Glutamatergic neuron (in vitro differentiated cells): Measurements from ENCODE around the gene DRAXIN. TPM values are rescaled to one million over a fixed set of nuclear protein-coding genes. Genes with fewer than 3 reads are reported as not detected.

Experiments
- DNase-seq: peaks from one replicate; pipeline ENCODE4 v3.0.0; 2022
- H3K27ac Mint-ChIP-seq: one replicate; pipeline ENCODE4 v1.8.0; 2020; ENCODE audit warnings: mild to moderate bottlenecking, mixed read lengths, inconsistent platforms; ENCODE audit not compliant: unreplicated experiment
- H3K27me3 Mint-ChIP-seq: one replicate; pipeline ENCODE4 v1.8.0; 2020; ENCODE audit warnings: mild to moderate bottlenecking, moderate library complexity, mixed read lengths, inconsistent platforms; ENCODE audit not compliant: unreplicated experiment
- H3K36me3 Mint-ChIP-seq: one replicate; pipeline ENCODE4 v1.8.0; 2020; ENCODE audit warnings: mild to moderate bottlenecking, mixed read lengths, inconsistent platforms; ENCODE audit not compliant: unreplicated experiment
- H3K4me1 Mint-ChIP-seq: one replicate; pipeline ENCODE4 v1.8.0; 2020; ENCODE audit warnings: mild to moderate bottlenecking, low read depth, mixed read lengths, inconsistent platforms; ENCODE audit not compliant: unreplicated experiment
- H3K4me3 Mint-ChIP-seq: one replicate; pipeline ENCODE4 v1.8.0; 2020; ENCODE audit warnings: mild to moderate bottlenecking, mixed read lengths, inconsistent platforms; ENCODE audit not compliant: unreplicated experiment
- H3K9me3 Mint-ChIP-seq: one replicate; pipeline ENCODE4 v1.8.0; 2020; ENCODE audit warnings: mild to moderate bottlenecking, moderate library complexity, mixed read lengths, inconsistent platforms; ENCODE audit not compliant: unreplicated experiment
- total RNA-seq: library from RNA; stranded (reverse); fragmentation: NEBNext Ultra II Directional; extraction: Animal tissue kit (Norgen Biotek cat#: 25700); gene quantifications from one replicate; pipeline ENCODE4 v1.2.1, GENCODE V29; 2021; ENCODE audit not compliant: unreplicated experiment
- TF ChIP-seq, protein P1 (sequence below): fragments of 200-600 bp; sonication (generic); IDR thresholded peaks from one replicate; pipeline ENCODE4 v1.5.0; 2021; ENCODE audit not compliant: partially characterized antibody, unreplicated experiment

The DRAXIN gene
- total RNA-seq, 1 donor from 2014 or later: 111 TPM

DNA sequence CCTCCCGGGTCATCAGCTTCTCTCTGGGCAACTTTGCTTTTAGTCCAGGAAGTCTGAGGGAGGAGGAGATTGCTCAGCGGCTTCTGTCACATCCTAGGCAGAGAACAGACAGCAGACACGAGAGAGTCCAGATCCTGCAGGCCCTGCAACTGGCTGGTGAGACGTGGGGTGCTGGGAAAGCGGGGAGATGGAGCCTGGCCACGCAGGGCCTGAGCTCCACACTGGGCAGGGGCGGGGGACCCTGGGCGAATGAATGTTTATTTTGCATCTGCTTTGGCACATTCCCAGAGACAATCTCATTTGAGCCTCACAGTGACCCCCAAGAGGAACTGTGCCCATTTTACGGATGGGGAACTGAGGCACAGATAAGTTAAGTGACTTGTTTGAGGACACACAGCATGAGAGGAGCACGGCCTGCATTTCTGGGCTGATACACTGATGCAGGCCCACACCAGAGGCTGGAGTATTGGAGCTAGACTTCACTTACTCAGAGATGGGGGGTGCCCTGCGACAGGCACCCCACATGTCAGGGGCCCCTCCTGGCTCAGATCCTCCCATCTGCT lies 80.1 kb downstream of the DRAXIN start:
- no peaks in the 10 kb centered on the region for H3K36me3 Mint-ChIP-seq
- TF ChIP-seq, protein P1, sequence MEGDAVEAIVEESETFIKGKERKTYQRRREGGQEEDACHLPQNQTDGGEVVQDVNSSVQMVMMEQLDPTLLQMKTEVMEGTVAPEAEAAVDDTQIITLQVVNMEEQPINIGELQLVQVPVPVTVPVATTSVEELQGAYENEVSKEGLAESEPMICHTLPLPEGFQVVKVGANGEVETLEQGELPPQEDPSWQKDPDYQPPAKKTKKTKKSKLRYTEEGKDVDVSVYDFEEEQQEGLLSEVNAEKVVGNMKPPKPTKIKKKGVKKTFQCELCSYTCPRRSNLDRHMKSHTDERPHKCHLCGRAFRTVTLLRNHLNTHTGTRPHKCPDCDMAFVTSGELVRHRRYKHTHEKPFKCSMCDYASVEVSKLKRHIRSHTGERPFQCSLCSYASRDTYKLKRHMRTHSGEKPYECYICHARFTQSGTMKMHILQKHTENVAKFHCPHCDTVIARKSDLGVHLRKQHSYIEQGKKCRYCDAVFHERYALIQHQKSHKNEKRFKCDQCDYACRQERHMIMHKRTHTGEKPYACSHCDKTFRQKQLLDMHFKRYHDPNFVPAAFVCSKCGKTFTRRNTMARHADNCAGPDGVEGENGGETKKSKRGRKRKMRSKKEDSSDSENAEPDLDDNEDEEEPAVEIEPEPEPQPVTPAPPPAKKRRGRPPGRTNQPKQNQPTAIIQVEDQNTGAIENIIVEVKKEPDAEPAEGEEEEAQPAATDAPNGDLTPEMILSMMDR: no peak
- peaks cover 1% of the 10 kb centered on the region for H3K9me3 Mint-ChIP-seq
- H3K4me3 Mint-ChIP-seq: no peak overlapping the region
- no peak for DNase-seq
- H3K4me1 Mint-ChIP-seq: peaks cover 3% of the 10 kb centered on the region
- H3K27me3 Mint-ChIP-seq: peaks cover 4% of the 10 kb centered on the region
- no peak overlapping the region for H3K27ac Mint-ChIP-seq

DNA sequence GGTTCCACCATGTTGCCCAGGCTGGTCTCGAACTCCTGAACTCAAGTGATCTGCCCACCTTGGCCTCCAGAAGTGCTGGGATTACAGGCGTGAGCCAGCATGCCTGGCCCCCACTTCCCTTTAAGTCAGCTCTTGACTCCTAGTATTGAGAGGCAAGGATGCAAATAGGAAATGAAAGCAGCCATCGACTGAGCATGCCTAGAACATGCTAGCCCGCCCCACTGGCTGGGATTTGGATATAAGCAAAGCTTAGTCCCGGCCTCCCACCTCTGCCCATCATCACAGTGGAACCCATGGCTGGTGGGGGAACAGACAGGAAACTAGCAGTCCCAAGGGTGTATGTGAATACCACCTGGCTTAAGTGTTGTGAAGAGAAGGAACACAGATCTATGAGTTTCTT lies 80.9 kb downstream of the DRAXIN start:
- no peaks in the 10 kb centered on the region for H3K36me3 Mint-ChIP-seq
- H3K4me1 Mint-ChIP-seq: no peaks in the 10 kb centered on the region
- peaks cover 3% of the 10 kb centered on the region for H3K27me3 Mint-ChIP-seq
- H3K4me3 Mint-ChIP-seq: no peak overlapping the region
- peaks cover 3% of the 10 kb centered on the region for H3K9me3 Mint-ChIP-seq
- DNase-seq: no peak
- TF ChIP-seq, protein P1: no peak
- H3K27ac Mint-ChIP-seq: no peak overlapping the region

DNA sequence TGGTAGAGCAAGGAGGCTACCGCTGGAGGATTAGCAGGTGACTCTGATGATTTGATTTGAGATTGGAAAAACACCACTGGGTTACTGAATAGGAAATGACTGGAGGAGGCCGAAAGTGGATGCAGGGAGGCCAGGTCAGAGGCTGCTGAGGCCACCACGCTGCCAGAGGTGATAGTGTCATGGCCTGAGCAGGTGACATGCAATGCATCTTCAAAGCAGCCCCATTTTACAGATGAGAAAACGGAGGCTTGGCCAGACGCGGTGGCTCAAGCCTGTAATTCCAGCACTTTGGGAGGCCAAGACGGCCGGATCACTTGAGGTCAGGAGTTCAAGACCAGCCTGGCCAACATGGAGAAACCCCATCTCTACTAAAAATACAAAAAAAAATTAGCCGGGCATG lies 83.2 kb downstream of the DRAXIN start:
- no peak for DNase-seq
- Mint-ChIP-seq H3K27ac (no peak overlapping the region), H3K9me3 (peaks cover 3% of the 10 kb centered on the region), H3K27me3 (peaks cover 2% of the 10 kb centered on the region), H3K4me3 (no peak overlapping the region), H3K4me1 (no peaks in the 10 kb centered on the region), H3K36me3 (no peaks in the 10 kb centered on the region)
- TF ChIP-seq, protein P1: no peak

Other genes starting within 250 kb of the DRAXIN start
- 179 TPM for gene DISP3, start 212.6 kb upstream of the DRAXIN start, total RNA-seq
- 22.2 TPM for gene FBXO2, start 37.3 kb upstream of the DRAXIN start, total RNA-seq
- gene FBXO44, start 36.8 kb upstream of the DRAXIN start, total RNA-seq: 51.7 TPM
- gene FBXO6, start 27.5 kb upstream of the DRAXIN start, total RNA-seq: 1.3 TPM
- gene MAD2L2, start 10.6 kb upstream of the DRAXIN start, total RNA-seq: 90.2 TPM
- gene AGTRAP, start 44.4 kb downstream of the DRAXIN start, total RNA-seq: 6.1 TPM
- not detected for gene C1orf167, start 70.5 kb downstream of the DRAXIN start, total RNA-seq
- 83.2 TPM for gene MTHFR, start 114.3 kb downstream of the DRAXIN start, total RNA-seq
- gene CLCN6, start 114.5 kb downstream of the DRAXIN start, total RNA-seq: 94.3 TPM
- not detected for gene NPPA, start 156.1 kb downstream of the DRAXIN start, total RNA-seq
- not detected for gene NPPB, start 167.2 kb downstream of the DRAXIN start, total RNA-seq
- 35.7 TPM for gene KIAA2013, start 234.7 kb downstream of the DRAXIN start, total RNA-seq
- gene PLOD1, start 243.0 kb downstream of the DRAXIN start, total RNA-seq: 113 TPM